Fibroblast of lung (primary cell): ENCODE data around the gene ITGBL1. TPM values are rescaled to one million over a fixed set of nuclear protein-coding genes. Genes with fewer than 3 reads are reported as not detected.

ENCODE experiments used
- DNase-seq, 2 donors: peaks; one replicate each; pipeline versions ENCODE4 v3.0.0 to v3.0.0-alpha.2; 2010; ENCODE audit warnings: low read depth in 2 of 2
- H2AFZ ChIP-seq: 2 replicates; pipeline ENCODE4 v1.5.1; 2012; ENCODE audit warnings: low read length, control low read depth, inconsistent platforms
- H3K27ac ChIP-seq: 2 replicates; pipeline ENCODE4 v1.5.1; 2011; ENCODE audit warnings: low read length, control low read depth; ENCODE audit not compliant: insufficient read depth
- H3K27me3 ChIP-seq: 2 replicates; pipeline ENCODE4 v1.5.1; 2011; ENCODE audit warnings: mild to moderate bottlenecking, low read length; ENCODE audit not compliant: control insufficient read depth, insufficient read depth
- H3K36me3 ChIP-seq: 2 replicates; pipeline ENCODE4 v1.5.1; 2011; ENCODE audit warnings: low read length; ENCODE audit not compliant: control insufficient read depth, insufficient read depth
- H3K4me1 ChIP-seq: 2 replicates; pipeline ENCODE4 v1.5.1; 2011; ENCODE audit warnings: low read length; ENCODE audit not compliant: control insufficient read depth, insufficient read depth; ENCODE audit errors: extremely low read depth
- H3K4me2 ChIP-seq: 2 replicates; pipeline ENCODE4 v1.5.1; 2011; ENCODE audit warnings: low read length, control low read depth; ENCODE audit not compliant: insufficient read depth; ENCODE audit errors: extremely low read depth
- H3K4me3 ChIP-seq, 4 experiments: fragments of 200-600 bp in 1 of 4; sonication (generic) in 1 of 4; replicated peaks in 1 of 4; 2 replicates each; pipeline ENCODE4 v1.5.1; 2011 to 2016; ENCODE audit warnings: low read length in 4 of 4, low read depth in 3 of 4, mild to moderate bottlenecking in 3 of 4, control low read depth in 2 of 4, inconsistent platforms in 1 of 4, mixed read lengths in 1 of 4; ENCODE audit not compliant: insufficient read depth in 1 of 4; ENCODE audit errors: control extremely low read depth in 1 of 4
- H3K79me2 ChIP-seq: 2 replicates; pipeline ENCODE4 v1.5.1; 2012; ENCODE audit warnings: mild to moderate bottlenecking, low read length, inconsistent platforms; ENCODE audit not compliant: control insufficient read depth, insufficient read depth
- H3K9ac ChIP-seq: 2 replicates; pipeline ENCODE4 v1.5.1; 2011; ENCODE audit warnings: mild to moderate bottlenecking, low read length, control low read depth; ENCODE audit not compliant: insufficient read depth
- H3K9me3 ChIP-seq: 2 replicates; pipeline ENCODE4 v1.5.1; 2012; ENCODE audit warnings: low read depth, low read length; ENCODE audit not compliant: control insufficient read depth, insufficient read depth
- H4K20me1 ChIP-seq: 2 replicates; pipeline ENCODE4 v1.5.1; 2011; ENCODE audit warnings: low read length; ENCODE audit not compliant: control insufficient read depth, insufficient read depth; ENCODE audit errors: extremely low read depth
- EZH2 ChIP-seq: IDR thresholded peaks from 2 replicates; pipeline ENCODE4 v1.5.1; 2012; ENCODE audit warnings: low read length, control low read depth, mild to moderate bottlenecking; ENCODE audit errors: missing control alignments
- polyA plus RNA-seq, 2 donors: library from polyadenylated mRNA; depleted of rRNA in 1 of 2; stranded (reverse) in 1 of 2; unstranded in 1 of 2; fragments of >200 nt; gene quantifications; 2 replicates each; pipeline ENCODE4 v1.2.1, GENCODE V29; 2011 to 2012; ENCODE audit warnings: missing spikeins in 1 of 2
- total RNA-seq: library from RNA; depleted of rRNA; stranded (reverse); fragments of >200 nt; gene quantifications from 2 replicates; pipeline ENCODE4 v1.2.1, GENCODE V29; 2014
- TF ChIP-seq, protein P1 (sequence below), 2 donors: IDR thresholded peaks in 1 of 2; conservative IDR thresholded peaks in 1 of 2; 1 replicate in 1 of 2; 2 replicates in 1 of 2; pipeline ENCODE4 v1.5.1; 2011 to 2012; ENCODE audit warnings: low read length in 2 of 2, control low read depth in 1 of 2, inconsistent platforms in 1 of 2, low read depth in 1 of 2, mild to moderate bottlenecking in 1 of 2

ITGBL1 gene
- total and polyA plus RNA-seq, 2 donors (not counting 1 experiment from before 2014, with no cell fraction given) = 45.1 to 87.4 TPM

DNA sequence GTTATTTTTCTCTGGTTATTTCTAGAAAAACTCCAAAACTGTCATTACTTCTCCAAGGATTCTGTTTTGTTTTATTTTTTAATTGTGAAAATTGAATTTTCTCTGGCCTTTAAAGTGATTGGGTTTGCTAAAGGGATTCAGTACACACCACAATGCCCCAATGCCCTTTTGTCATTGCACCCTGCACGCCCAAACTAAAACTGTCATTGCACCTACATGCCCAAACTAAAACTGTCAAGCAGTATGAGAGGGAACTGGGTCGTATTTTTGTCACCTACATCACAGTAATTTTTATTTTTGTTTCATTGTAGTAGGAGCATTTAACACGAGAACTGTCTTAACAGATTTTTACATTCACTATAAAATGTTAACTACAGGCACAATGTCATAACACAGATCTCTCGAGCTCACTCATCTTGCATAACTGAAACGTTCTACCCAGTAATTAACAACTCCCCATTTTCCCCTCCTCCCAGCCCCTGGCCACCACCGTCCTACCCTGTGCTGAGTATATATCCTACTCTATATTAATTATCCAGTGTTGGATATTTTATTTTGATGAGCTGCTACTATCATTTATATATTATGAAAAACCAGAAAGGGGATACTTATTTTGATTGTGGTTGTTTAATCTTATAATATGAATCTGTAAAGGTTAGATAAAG is 43.4 kb upstream of the ITGBL1 start:
- no peaks in the 10 kb centered on the region for H3K36me3 ChIP-seq
- H3K9me3 ChIP-seq = no peaks in the 10 kb centered on the region
- no peak overlapping the region for H3K9ac ChIP-seq
- no peaks in the 10 kb centered on the region for H3K27me3 ChIP-seq
- no peak overlapping the region for H2AFZ ChIP-seq
- DNase-seq = no peak
- no peaks in the 10 kb centered on the region for H3K4me1 ChIP-seq
- no peaks in the 10 kb centered on the region for H3K79me2 ChIP-seq
- no peaks in the 10 kb centered on the region for H4K20me1 ChIP-seq
- H3K4me2 ChIP-seq = no peak overlapping the region
- H3K27ac ChIP-seq = no peak overlapping the region
- TF ChIP-seq, protein P1, sequence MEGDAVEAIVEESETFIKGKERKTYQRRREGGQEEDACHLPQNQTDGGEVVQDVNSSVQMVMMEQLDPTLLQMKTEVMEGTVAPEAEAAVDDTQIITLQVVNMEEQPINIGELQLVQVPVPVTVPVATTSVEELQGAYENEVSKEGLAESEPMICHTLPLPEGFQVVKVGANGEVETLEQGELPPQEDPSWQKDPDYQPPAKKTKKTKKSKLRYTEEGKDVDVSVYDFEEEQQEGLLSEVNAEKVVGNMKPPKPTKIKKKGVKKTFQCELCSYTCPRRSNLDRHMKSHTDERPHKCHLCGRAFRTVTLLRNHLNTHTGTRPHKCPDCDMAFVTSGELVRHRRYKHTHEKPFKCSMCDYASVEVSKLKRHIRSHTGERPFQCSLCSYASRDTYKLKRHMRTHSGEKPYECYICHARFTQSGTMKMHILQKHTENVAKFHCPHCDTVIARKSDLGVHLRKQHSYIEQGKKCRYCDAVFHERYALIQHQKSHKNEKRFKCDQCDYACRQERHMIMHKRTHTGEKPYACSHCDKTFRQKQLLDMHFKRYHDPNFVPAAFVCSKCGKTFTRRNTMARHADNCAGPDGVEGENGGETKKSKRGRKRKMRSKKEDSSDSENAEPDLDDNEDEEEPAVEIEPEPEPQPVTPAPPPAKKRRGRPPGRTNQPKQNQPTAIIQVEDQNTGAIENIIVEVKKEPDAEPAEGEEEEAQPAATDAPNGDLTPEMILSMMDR (conservative IDR thresholded peaks at IDR 0.05 in 1 of 2, IDR thresholded peaks at IDR 0.05 in 1 of 2; ENCODE audit: low read depth in 1 of 2, low read length in 2 of 2) = no peak
- no peak for TF ChIP-seq EZH2
- H3K4me3 ChIP-seq = no peak overlapping the region

GRCh38 chr13:101412076-101412475 is 40.4 kb upstream of the ITGBL1 start:
- Histone ChIP-seq H2AFZ (no peak overlapping the region), H3K27ac (no peak overlapping the region), H3K4me2 (no peak overlapping the region), H3K9me3 (no peaks in the 10 kb centered on the region), H3K27me3 (no peaks in the 10 kb centered on the region), H3K79me2 (no peaks in the 10 kb centered on the region), H3K4me1 (peaks cover 3% of the 10 kb centered on the region), H4K20me1 (no peaks in the 10 kb centered on the region), H3K9ac (no peak overlapping the region), H3K4me3 (no peak overlapping the region), H3K36me3 (no peaks in the 10 kb centered on the region)
- TF ChIP-seq, protein P1 (conservative IDR thresholded peaks at IDR 0.05 in 1 of 2, IDR thresholded peaks at IDR 0.05 in 1 of 2; ENCODE audit: low read depth in 1 of 2, low read length in 2 of 2) = no peak
- no peak for TF ChIP-seq EZH2
- no peak for DNase-seq

- Histone ChIP-seq H3K27me3 (no peaks in the 10 kb centered on the region), H3K4me1 (peaks cover 4% of the 10 kb centered on the region), H4K20me1 (no peaks in the 10 kb centered on the region), H3K4me3 (peak overlapping the region in 2 of 4 experiments; percentile 21 to 66), H3K36me3 (no peaks in the 10 kb centered on the region), H3K4me2 (peak overlapping the region; percentile 59), H3K9me3 (no peaks in the 10 kb centered on the region), H3K27ac (no peak overlapping the region), H2AFZ (peak overlapping the region; percentile 20), H3K9ac (peak overlapping the region; percentile 23), H3K79me2 (no peaks in the 10 kb centered on the region)
- TF ChIP-seq, protein P1 (conservative IDR thresholded peaks at IDR 0.05 in 1 of 2, IDR thresholded peaks at IDR 0.05 in 1 of 2; ENCODE audit: low read depth in 1 of 2, low read length in 2 of 2) = no peak
- no peak for TF ChIP-seq EZH2
- DNase-seq = no peak
Observed at GRCh38 chr13:101415358-101416174, 36.9 kb upstream of the ITGBL1 start.
